MCF 10A (cell line): ENCODE results near the gene TDRD12. TPM values are rescaled to one million over a fixed set of nuclear protein-coding genes. Genes with fewer than 3 reads are reported as not detected.
A peak's percentile ranks its signal among the peaks of the same experiment; 100 is the strongest.
"Not testable (repeated sequence)": the region's sequence is repeated elsewhere in the genome, so short reads cannot be mapped to it uniquely, and the experiment has no call there.

Source experiments
- BruUV-seq: library from RNA; stranded (reverse); fragments of 400-500 nt; replicated peaks from 2 replicates; lab custom pipeline; 2021; lab: Mats Ljungman, UMichigan
- CTCF ChIA-PET: fragments of 300-600 bp; sonication (Branson Sonifier 250); formaldehyde crosslinking; extraction: SDS; loops from one replicate; lab custom pipeline; 2021; ENCODE audit warnings: antibody characterized with exemption, inconsistent platforms; lab: Yijun Ruan, JAX
- POLR2A ChIA-PET: fragments of 300-600, 350-650 bp; sonication (Branson Sonifier 250); formaldehyde crosslinking; extraction: SDS; loops from one replicate; lab custom pipeline; 2020; ENCODE audit warnings: antibody characterized with exemption, inconsistent platforms; lab: Yijun Ruan, JAX
- DNase-seq: peaks from one replicate; pipeline ENCODE4 v3.0.0-alpha.2; 2018; ENCODE audit not compliant: unreplicated experiment
- H3K27ac Mint-ChIP-seq: one replicate; pipeline ENCODE4 v1.8.0; 2022; ENCODE audit warnings: mild to moderate bottlenecking, low read depth, mixed read lengths; ENCODE audit not compliant: unreplicated experiment
- H3K27me3 Mint-ChIP-seq: one replicate; pipeline ENCODE4 v1.8.0; 2022; ENCODE audit warnings: mixed read lengths; ENCODE audit not compliant: insufficient read depth, unreplicated experiment
- H3K36me3 Mint-ChIP-seq: one replicate; pipeline ENCODE4 v1.8.0; 2022; ENCODE audit warnings: mild to moderate bottlenecking, moderate library complexity, mixed read lengths; ENCODE audit not compliant: insufficient read depth, unreplicated experiment
- H3K4me1 Mint-ChIP-seq: one replicate; pipeline ENCODE4 v1.8.0; 2022; ENCODE audit warnings: mixed read lengths; ENCODE audit not compliant: insufficient read depth, unreplicated experiment
- H3K4me3 Mint-ChIP-seq: one replicate; pipeline ENCODE4 v1.8.0; 2022; ENCODE audit warnings: mild to moderate bottlenecking, moderate library complexity, mixed read lengths; ENCODE audit not compliant: unreplicated experiment
- H3K9me3 Mint-ChIP-seq: one replicate; pipeline ENCODE4 v1.8.0; 2022; ENCODE audit warnings: mixed read lengths; ENCODE audit not compliant: unreplicated experiment
- intact Hi-C: fragments of 100-400 bp; cut with micrococcal nuclease; formaldehyde crosslinking; loops from 2 replicates; pipeline ENCODE4 v1.14.1; 2022
- total RNA-seq: library from RNA; stranded (reverse); gene quantifications from 2 replicates; pipeline ENCODE4 v1.2.3, GENCODE V29; 2022
- TF ChIP-seq, protein P1 (sequence below): fragments of 200-600 bp; IDR thresholded peaks from one replicate; pipeline ENCODE4 v1.8.0; 2022; ENCODE audit warnings: antibody characterized with exemption, mild to moderate bottlenecking; ENCODE audit not compliant: unreplicated experiment

TDRD12 gene
- total RNA-seq, 1 experiment from 2014 or later: 0.14 TPM

DNA sequence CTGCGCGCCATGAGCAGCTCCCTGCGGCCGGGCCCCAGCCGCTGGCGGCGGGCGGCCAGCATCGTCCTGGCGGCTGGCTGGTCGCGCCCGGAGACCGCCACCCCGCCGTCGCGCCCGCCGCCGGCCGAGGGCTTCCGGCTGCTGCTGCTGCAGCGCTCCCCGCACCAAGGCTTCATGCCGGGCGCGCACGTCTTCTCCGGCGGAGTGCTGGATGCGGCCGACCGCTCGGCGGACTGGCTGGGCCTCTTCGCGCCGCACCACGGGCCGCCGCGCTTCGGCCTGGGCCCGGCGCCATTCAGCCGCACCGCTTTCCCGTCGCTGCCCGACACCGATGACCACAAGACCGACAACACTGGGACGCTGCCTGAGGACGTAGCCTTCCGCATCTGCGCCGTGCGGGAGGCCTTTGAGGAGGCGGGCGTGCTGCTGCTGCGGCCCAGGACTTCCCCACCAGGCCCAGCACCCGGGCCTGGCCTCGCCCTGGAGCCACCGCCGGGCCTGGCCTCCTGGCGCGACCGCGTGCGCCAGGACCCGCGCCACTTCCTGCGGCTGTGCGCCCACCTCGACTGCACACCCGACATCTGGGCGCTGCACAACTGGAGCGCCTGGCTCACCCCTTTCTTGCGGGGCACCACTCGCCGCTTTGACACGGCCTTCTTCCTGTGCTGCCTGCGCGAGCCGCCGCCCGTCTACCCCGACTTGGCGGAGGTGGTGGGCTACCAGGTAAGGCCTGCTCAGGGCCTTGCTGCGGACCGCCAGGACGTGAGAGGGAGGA lies 27.4 kb upstream of the TDRD12 start:
- TF ChIP-seq, protein P1, sequence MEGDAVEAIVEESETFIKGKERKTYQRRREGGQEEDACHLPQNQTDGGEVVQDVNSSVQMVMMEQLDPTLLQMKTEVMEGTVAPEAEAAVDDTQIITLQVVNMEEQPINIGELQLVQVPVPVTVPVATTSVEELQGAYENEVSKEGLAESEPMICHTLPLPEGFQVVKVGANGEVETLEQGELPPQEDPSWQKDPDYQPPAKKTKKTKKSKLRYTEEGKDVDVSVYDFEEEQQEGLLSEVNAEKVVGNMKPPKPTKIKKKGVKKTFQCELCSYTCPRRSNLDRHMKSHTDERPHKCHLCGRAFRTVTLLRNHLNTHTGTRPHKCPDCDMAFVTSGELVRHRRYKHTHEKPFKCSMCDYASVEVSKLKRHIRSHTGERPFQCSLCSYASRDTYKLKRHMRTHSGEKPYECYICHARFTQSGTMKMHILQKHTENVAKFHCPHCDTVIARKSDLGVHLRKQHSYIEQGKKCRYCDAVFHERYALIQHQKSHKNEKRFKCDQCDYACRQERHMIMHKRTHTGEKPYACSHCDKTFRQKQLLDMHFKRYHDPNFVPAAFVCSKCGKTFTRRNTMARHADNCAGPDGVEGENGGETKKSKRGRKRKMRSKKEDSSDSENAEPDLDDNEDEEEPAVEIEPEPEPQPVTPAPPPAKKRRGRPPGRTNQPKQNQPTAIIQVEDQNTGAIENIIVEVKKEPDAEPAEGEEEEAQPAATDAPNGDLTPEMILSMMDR: no peak
- BruUV-seq: TSS peak; percentile 23
- Mint-ChIP-seq H3K4me1 (peaks cover 37% of the 10 kb centered on the region), H3K27ac (peak overlapping the region; percentile 96), H3K9me3 (no peaks in the 10 kb centered on the region), H3K27me3 (no peaks in the 10 kb centered on the region), H3K4me3 (peak overlapping the region; percentile 79), H3K36me3 (peaks cover 18% of the 10 kb centered on the region)
- ChIA-PET POLR2A (interaction anchor here (0.7 to 2.2 kb wide), 13 partner anchors 9 to 492 kb away, joined by 3 to 24 read pairs (median 4); partner anchors contain the start of genes ANKRD27, CEP89, DPY19L3 and FAAP24), CTCF (interaction anchor here (0.6 to 0.8 kb wide), 2 partner anchors 10 to 43 kb away, joined by 4 to 5 read pairs; no protein-coding TSS in a partner anchor)
- peak; percentile 67 for DNase-seq
- intact Hi-C loops: loop anchor here (2.0 kb wide), 2 partner anchors 17 to 281 kb away; partner anchors contain the start of genes ANKRD27, FAAP24 and RGS9BP

DNA sequence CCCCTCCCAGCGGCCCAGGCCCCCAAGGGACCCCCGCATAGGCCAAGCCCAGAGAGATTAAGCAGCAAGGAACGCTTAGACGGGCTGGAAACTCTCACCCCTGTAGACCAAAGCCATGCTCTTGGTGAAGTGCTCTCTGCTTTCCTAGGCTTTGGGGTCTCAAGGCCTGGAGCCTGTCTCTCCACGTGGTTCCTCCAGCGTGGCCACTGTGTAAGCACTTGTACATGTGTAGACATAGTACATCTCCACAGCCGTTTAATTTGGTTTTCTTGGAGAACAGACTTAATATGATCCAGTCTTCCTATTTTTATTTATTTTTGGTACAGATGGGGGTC lies 26.9 kb upstream of the TDRD12 start:
- H3K36me3 Mint-ChIP-seq: peaks cover 24% of the 10 kb centered on the region
- H3K4me1 Mint-ChIP-seq: peaks cover 37% of the 10 kb centered on the region
- H3K27ac Mint-ChIP-seq: peak overlapping the region; percentile 96
- no peaks in the 10 kb centered on the region for H3K9me3 Mint-ChIP-seq
- ChIA-PET POLR2A (interaction anchor here (1.0 kb wide), 1 partner anchor 10 kb away, joined by 5 read pairs; no protein-coding TSS in a partner anchor), CTCF (interaction anchor here (0.8 kb wide), 1 partner anchor 11 kb away, joined by 4 read pairs; no protein-coding TSS in a partner anchor)
- BruUV-seq: no TSS peak
- intact Hi-C loops: no loop called here
- TF ChIP-seq, protein P1: no peak
- DNase-seq: peak; percentile 24
- H3K27me3 Mint-ChIP-seq: no peaks in the 10 kb centered on the region
- peak overlapping the region; percentile 79 for H3K4me3 Mint-ChIP-seq

DNA sequence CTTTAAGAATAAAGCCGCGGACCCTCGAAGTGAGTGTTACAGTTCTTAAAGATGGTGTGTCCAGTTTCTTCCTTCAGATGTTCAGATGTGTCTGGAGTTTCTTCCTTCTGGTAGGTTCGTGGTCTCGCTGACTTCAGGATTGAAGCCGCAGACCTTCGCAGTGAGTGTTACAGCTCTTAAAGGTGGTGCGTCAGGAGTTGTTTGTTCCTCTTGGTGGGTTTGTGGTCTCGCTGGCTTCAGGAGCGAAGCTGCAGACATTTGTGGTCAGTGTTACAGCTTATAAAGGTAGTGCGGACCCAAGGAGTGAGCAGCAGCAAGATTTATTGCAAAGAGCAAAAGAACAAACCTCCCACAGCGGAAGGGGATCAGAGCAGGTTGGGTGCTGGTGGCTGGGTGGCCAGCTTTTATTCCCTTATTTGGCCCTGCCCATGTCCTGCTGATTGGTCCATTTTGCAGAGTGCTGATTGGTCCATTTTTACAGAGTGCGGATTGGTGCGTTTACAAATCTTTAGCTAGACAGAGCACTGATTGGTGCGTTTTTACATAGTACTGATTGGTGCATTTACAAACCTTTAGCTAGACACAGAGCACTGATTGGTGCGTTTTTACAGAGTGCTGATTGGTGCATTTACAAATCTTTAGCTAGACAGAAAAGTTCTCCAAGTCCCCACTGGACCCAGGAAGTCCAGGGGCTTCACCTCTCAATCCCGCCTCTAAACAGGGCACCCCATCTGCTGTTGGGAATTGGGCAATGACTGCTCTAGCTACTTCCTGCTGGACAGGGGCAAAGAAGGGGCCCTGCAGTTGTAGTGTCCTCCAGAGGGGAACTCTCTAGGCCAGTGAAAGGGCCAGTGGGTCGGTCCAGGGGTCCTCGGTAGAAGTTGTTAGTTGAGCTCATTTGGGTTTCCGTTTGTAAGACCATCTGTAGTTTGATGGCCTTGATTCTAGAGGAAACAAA lies 26.1 kb upstream of the TDRD12 start:
- Mint-ChIP-seq H3K4me1 (peaks cover 37% of the 10 kb centered on the region), H3K36me3 (peaks cover 31% of the 10 kb centered on the region), H3K27ac (peak overlapping the region; percentile 96), H3K4me3 (peak overlapping the region; percentile 79)
- H3K27me3 Mint-ChIP-seq, BruUV-seq, intact Hi-C loops, H3K9me3 Mint-ChIP-seq: not testable (repeated sequence)
- ChIA-PET CTCF (interaction anchor here (0.6 to 1.0 kb wide), 3 partner anchors 12 to 283 kb away, joined by 3 to 4 read pairs (median 3); no protein-coding TSS in a partner anchor), POLR2A (interaction anchor here (0.6 to 1.0 kb wide), 4 partner anchors 11 to 354 kb away, joined by 3 to 6 read pairs (median 4); no protein-coding TSS in a partner anchor)
- peak; percentile 36 for DNase-seq

DNA sequence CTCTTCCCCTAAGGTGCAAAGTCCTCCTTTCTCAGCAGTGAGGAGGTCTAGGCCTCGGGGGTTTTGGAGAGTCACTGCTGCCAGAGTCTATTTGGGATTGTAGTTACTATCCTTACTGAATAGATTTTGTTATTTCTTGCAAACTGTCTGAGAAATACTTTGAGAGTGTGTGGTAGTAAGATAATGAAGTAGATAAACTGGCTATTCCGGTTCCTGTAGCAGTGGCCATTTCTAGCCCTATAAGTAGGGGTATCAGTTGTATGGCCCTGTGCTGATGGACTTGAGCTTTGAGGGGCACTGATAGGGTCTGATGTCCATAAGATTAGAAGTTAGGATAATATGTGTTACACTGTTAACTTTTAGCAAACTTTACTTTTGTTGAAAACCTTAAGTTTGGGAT lies 25.3 kb upstream of the TDRD12 start:
- POLR2A ChIA-PET, DNase-seq, BruUV-seq, intact Hi-C loops, H3K9me3 Mint-ChIP-seq, H3K27me3 Mint-ChIP-seq: not testable (repeated sequence)
- peak overlapping the region; percentile 79 for H3K4me3 Mint-ChIP-seq
- H3K4me1 Mint-ChIP-seq: peaks cover 37% of the 10 kb centered on the region
- H3K27ac Mint-ChIP-seq: peak overlapping the region; percentile 59
- CTCF ChIA-PET: interaction anchor here (1.0 kb wide), 1 partner anchor 282 kb away, joined by 3 read pairs; no protein-coding TSS in a partner anchor
- H3K36me3 Mint-ChIP-seq: peaks cover 40% of the 10 kb centered on the region

DNA sequence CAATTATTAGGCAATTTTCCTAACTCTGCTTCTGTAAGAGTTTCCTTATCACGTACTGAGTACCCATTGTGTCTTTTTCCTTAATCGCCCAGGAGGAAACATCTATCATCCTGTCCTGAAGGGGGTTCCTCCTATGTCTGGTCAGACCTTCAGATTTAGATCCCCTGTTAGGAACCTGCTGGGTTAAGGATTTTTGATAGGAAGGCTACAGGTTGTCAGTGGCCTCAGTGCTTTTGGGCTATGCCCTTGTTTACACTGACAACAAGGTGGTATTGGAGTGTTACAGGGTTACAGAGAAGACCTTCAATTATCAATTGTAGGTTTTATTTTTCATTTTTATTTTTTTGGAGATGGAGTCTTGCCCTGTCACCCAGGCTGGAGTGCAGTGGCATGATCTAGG lies 24.7 kb upstream of the TDRD12 start:
- H3K36me3 Mint-ChIP-seq: peaks cover 42% of the 10 kb centered on the region
- H3K9me3 Mint-ChIP-seq, H3K27me3 Mint-ChIP-seq, POLR2A ChIA-PET, intact Hi-C loops, CTCF ChIA-PET, BruUV-seq, DNase-seq: not testable (repeated sequence)
- H3K4me3 Mint-ChIP-seq: peak overlapping the region; percentile 79
- H3K4me1 Mint-ChIP-seq: peaks cover 37% of the 10 kb centered on the region
- peak overlapping the region; percentile 59 for H3K27ac Mint-ChIP-seq

DNA sequence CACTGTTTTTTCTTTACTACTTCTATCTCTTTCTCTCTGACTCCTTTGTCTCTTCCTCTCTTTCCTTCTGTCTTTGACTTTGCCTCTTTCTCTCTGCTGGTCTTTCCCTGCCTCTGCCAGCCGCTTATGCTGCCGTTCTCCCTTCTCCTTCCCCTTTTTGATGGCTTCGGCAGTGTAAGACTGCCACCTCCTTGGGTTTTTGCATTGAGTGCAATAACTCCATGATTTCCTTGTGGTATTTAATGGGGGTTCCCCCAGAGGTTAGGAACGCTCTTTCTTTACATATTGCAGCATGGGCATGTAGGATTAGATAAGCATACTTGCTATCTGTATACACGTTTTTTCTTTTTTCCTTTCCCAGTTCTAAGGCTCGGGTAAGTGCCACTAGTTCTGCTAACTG lies 24.1 kb upstream of the TDRD12 start:
- POLR2A ChIA-PET, DNase-seq, H3K9me3 Mint-ChIP-seq, BruUV-seq, H3K27me3 Mint-ChIP-seq, CTCF ChIA-PET, intact Hi-C loops: not testable (repeated sequence)
- peak overlapping the region; percentile 59 for H3K27ac Mint-ChIP-seq
- peaks cover 43% of the 10 kb centered on the region for H3K36me3 Mint-ChIP-seq
- peaks cover 37% of the 10 kb centered on the region for H3K4me1 Mint-ChIP-seq
- H3K4me3 Mint-ChIP-seq: peak overlapping the region; percentile 79

DNA sequence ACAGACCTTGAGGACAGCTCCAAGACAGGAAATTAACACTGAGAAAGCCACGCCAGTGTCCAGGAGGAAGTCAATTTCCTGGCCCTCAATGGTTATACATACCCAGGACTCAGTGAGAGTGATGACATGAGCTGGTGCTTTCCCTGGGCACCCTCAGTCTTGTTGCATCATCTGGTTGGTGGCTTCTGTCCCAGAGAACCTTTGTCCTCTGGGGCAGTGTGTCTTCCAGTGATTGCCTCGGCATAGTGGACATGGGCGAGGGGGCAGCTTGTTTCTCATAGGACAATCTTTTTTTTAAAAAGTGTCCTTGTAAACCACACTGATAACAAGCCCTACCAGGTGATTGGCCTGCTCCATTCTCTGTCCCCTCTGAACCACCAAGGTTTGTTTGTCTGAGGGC lies 22.8 kb upstream of the TDRD12 start:
- BruUV-seq, H3K27me3 Mint-ChIP-seq, H3K27ac Mint-ChIP-seq, H3K9me3 Mint-ChIP-seq, DNase-seq, intact Hi-C loops, H3K4me3 Mint-ChIP-seq: not testable (repeated sequence)
- Mint-ChIP-seq H3K4me1 (peaks cover 26% of the 10 kb centered on the region), H3K36me3 (peaks cover 54% of the 10 kb centered on the region)
- CTCF ChIA-PET: interaction anchor here (0.6 to 1.2 kb wide), 3 partner anchors 18 to 1121 kb away, joined by 3 to 5 read pairs (median 3); no protein-coding TSS in a partner anchor
- POLR2A ChIA-PET: interaction anchor here (0.7 kb wide), 1 partner anchor 24 kb away, joined by 6 read pairs; no protein-coding TSS in a partner anchor
